Esophagus muscularis mucosa (tissue), 4 donors: Measurements from ENCODE around the gene GALNT1. TPM values are rescaled to one million over a fixed set of nuclear protein-coding genes. Genes with fewer than 3 reads are reported as not detected.

Source experiments
- DNase-seq: peaks from one replicate; pipeline ENCODE4 v3.0.0-alpha.2; 2017; ENCODE audit errors: extremely low spot score
- H3K27ac ChIP-seq, 4 donors: fragments of 200-600 bp; sonication (generic); replicated peaks in 1 of 4; 1 replicate in 3 of 4; 2 replicates in 1 of 4; pipeline ENCODE4 v1.5.1; 2016 to 2019; ENCODE audit warnings: mild to moderate bottlenecking in 1 of 4
- H3K27me3 ChIP-seq, 4 donors: fragments of 200-600 bp; sonication (generic); one replicate each; pipeline versions ENCODE4 v1.5.1 to v1.6.0; 2016 to 2019
- H3K36me3 ChIP-seq, 4 donors: fragments of 200-600 bp; sonication (generic); one replicate each; pipeline ENCODE4 v1.5.1; 2016 to 2019
- H3K4me1 ChIP-seq, 4 donors: fragments of 200-600 bp; sonication (generic); one replicate each; pipeline ENCODE4 v1.5.1; 2016 to 2019
- H3K4me3 ChIP-seq, 4 donors: fragments of 200-600 bp; sonication (generic); 1 replicate in 2 of 4; 2 replicates in 2 of 4; pipeline ENCODE4 v1.5.1; 2016 to 2019; ENCODE audit warnings: mild to moderate bottlenecking in 4 of 4, moderate library complexity in 1 of 4
- H3K9me3 ChIP-seq, 4 donors: fragments of 200-600 bp; sonication (generic); 1 replicate in 3 of 4; 2 replicates in 1 of 4; pipeline ENCODE4 v1.5.1; 2016 to 2019
- EP300 ChIP-seq: sonication (generic); formaldehyde crosslinking; IDR thresholded peaks from one replicate; pipeline ENCODE4 v1.6.1; 2017; ENCODE audit warnings: antibody characterized with exemption
- POLR2A ChIP-seq: fragments of 450-650 bp; IDR thresholded peaks from one replicate; pipeline ENCODE4 v1.6.1; 2017; ENCODE audit warnings: antibody characterized with exemption, moderate library complexity, mild to moderate bottlenecking, low read depth
- POLR2AphosphoS5 ChIP-seq, 2 donors: sonication (generic); formaldehyde crosslinking; IDR thresholded peaks; one replicate each; pipeline ENCODE4 v1.6.1; 2017; ENCODE audit warnings: antibody characterized with exemption in 2 of 2
- WGBS: methylation state at CpG from one replicate; pipeline ENCODE4 v1.1.5; 2018; 5-methylcytosine and 5-hydroxymethylcytosine counted together
- intact Hi-C: fragments of 100-400 bp; cut with DNase I; formaldehyde crosslinking; loops from one replicate; pipeline ENCODE4 v1.15.1; 2023
- total RNA-seq, 4 donors: library from RNA; depleted of rRNA; stranded (reverse); fragments of >200 nt; gene quantifications; one replicate each; pipeline versions ENCODE4 v1.1.0 to v1.2.1, GENCODE V29; 2016
- TF ChIP-seq, protein P1 (sequence below), 3 experiments: fragments of 200-600 bp in 2 of 3; fragments of 450-650 bp in 1 of 3; sonication (generic) in 2 of 3; IDR thresholded peaks; one replicate each; pipeline ENCODE4 v1.5.1; 2017 to 2019; ENCODE audit warnings: antibody characterized with exemption in 3 of 3, mild to moderate bottlenecking in 2 of 3, moderate library complexity in 1 of 3

Gene GALNT1
- total RNA-seq, 4 donors from 2014 or later: 26.4 to 34.5 (median 31.6) TPM

DNA sequence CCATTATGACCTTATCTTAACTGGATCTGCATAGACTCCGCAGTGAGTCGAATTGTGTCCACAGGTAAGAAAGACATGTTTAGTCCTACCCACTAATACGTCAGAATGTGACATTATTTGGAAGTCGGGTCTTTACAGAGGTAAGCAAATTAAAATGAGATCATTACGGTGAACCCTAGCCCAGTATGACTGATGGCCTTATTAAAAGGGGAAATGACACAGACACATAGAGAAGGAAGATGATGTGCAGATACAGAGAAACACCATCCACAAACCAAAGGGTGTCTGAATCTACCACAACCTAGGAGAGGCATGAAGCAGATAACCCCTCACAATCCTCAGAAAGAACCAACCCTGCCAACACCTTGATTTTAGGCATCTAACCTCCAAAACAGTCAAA, 135.6 kb downstream of the GALNT1 start:
- no peaks in the 10 kb centered on the region for H3K27me3 ChIP-seq
- no peak for TF ChIP-seq EP300
- TF ChIP-seq POLR2AphosphoS5 (IDR thresholded peaks at IDR 0.05): no peak
- TF ChIP-seq, protein P1, sequence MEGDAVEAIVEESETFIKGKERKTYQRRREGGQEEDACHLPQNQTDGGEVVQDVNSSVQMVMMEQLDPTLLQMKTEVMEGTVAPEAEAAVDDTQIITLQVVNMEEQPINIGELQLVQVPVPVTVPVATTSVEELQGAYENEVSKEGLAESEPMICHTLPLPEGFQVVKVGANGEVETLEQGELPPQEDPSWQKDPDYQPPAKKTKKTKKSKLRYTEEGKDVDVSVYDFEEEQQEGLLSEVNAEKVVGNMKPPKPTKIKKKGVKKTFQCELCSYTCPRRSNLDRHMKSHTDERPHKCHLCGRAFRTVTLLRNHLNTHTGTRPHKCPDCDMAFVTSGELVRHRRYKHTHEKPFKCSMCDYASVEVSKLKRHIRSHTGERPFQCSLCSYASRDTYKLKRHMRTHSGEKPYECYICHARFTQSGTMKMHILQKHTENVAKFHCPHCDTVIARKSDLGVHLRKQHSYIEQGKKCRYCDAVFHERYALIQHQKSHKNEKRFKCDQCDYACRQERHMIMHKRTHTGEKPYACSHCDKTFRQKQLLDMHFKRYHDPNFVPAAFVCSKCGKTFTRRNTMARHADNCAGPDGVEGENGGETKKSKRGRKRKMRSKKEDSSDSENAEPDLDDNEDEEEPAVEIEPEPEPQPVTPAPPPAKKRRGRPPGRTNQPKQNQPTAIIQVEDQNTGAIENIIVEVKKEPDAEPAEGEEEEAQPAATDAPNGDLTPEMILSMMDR (IDR thresholded peaks at IDR 0.05): no peak
- no peak for TF ChIP-seq POLR2A
- H3K36me3 ChIP-seq: peaks cover 0 to 3% (median 0%) of the 10 kb centered on the region in 4 donors
- no peak overlapping the region for H3K4me3 ChIP-seq
- DNase-seq: no peak
- intact Hi-C loops: no loop called here
- H3K27ac ChIP-seq: no peak overlapping the region
- H3K4me1 ChIP-seq: no peaks in the 10 kb centered on the region
- peaks cover 0 to 15% (median 7%) of the 10 kb centered on the region in 4 donors for H3K9me3 ChIP-seq
- 92% methylated on average over 5 of the region's 5 CpGs for WGBS

DNA sequence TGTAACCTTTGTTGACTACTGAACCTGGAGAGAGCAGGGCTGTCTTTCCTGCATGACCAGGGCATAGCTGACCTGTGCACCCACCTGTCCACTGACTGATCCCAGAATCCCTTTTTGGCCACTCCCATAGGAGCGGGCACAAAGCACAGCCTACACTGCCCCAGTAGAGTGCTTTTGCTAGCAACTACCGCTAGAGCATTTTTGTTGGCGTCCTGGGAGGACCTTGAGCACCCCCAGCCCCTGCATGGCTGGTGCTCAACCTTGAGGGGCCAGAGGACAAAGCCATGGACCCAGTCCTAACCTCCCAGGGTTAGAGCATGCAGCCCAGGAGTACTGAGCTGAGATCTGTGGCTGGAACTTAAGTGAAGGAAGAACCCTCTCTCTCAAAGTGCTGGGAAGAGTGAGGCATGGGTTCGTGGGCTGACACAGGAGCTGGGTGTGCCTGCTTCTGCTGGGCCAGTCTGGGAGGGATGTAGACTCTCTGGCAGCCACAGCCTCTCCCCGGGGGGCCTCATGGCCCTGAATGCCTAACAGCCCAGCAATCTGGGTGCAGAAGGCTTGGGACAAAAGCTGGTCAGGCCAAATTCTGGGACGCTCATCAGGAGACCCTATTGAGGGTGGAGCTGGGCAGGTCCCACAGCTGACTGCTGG, 140.0 kb downstream of the GALNT1 start:
- Histone ChIP-seq H3K36me3 (no peaks in the 10 kb centered on the region), H3K4me3 (no peak overlapping the region), H3K9me3 (peaks cover 0 to 19% (median 7%) of the 10 kb centered on the region in 4 donors), H3K4me1 (no peaks in the 10 kb centered on the region), H3K27ac (no peak overlapping the region), H3K27me3 (no peaks in the 10 kb centered on the region)
- WGBS: 86% methylated on average over 4 of the region's 6 CpGs
- intact Hi-C loops: no loop called here
- TF ChIP-seq POLR2A: no peak
- TF ChIP-seq EP300: no peak
- TF ChIP-seq POLR2AphosphoS5 (IDR thresholded peaks at IDR 0.05): no peak
- TF ChIP-seq, protein P1 (IDR thresholded peaks at IDR 0.05): no peak
- DNase-seq: no peak

DNA sequence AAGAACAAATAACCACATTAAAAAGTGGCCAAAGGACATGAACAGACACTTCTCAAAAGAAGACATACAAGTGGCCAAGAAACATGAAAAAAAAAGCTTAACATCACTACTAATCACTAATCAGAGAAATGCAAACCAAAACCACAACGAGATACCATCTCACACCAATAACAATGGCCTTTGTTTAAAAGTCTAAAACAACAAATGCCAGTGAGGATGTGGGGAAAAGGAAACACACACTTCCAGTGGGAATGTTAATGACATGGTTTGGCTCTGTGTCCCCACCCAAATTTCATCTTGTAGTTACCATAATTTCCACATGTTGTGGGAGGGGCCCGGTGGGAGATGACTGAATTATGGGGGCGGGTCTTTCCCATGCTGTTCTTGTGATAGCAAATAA, 147.1 kb downstream of the GALNT1 start:
- no peak overlapping the region for H3K27ac ChIP-seq
- TF ChIP-seq POLR2AphosphoS5 (IDR thresholded peaks at IDR 0.05): no peak
- no peak for TF ChIP-seq EP300
- no peak for TF ChIP-seq POLR2A
- TF ChIP-seq, protein P1 (IDR thresholded peaks at IDR 0.05): no peak
- H3K27me3 ChIP-seq: no peaks in the 10 kb centered on the region
- H3K4me1 ChIP-seq: peaks cover 0 to 8% (median 0%) of the 10 kb centered on the region in 4 donors
- 75% methylated on average over 3 of the region's 3 CpGs for WGBS
- H3K9me3 ChIP-seq: peaks cover 0 to 3% (median 0%) of the 10 kb centered on the region in 4 donors
- no peaks in the 10 kb centered on the region for H3K36me3 ChIP-seq
- no peak for DNase-seq
- intact Hi-C loops: no loop called here
- H3K4me3 ChIP-seq: no peak overlapping the region

DNA sequence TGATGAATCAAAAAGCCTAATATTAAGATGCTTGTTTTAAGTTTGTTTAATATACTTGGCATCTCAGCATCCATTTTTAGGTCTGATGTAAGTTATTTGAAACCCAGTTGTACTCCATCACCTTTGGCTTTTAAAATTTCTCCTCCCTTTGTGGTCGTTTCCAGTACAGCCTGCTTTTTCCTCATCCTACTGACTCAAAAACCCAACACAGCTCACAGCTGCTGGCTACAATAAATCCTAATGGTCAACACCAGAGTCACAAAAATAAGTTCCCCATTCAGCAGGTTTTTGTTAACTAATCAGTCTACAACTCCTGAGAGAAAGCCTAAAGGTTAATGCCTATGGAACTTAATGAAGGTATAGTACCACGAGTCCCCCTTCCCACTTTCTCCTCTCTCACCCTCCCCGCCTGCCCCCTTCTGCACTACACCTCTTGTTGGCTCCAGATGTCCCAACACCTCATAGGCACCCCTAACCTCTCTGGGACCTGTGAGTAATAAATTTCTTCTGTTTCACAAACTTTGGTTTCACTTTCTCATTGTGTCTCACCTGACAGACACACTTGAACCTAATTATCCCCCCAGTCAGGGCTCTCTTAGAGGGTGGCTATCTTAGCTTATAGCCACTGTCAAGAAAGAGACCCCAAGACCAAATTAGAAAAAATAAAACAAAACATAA, 148.6 kb downstream of the GALNT1 start:
- intact Hi-C loops: no loop called here
- Histone ChIP-seq H3K4me1 (peaks cover 0 to 8% (median 0%) of the 10 kb centered on the region in 4 donors), H3K27ac (no peak overlapping the region), H3K4me3 (no peak overlapping the region), H3K9me3 (peaks cover 0 to 3% (median 0%) of the 10 kb centered on the region in 4 donors), H3K36me3 (no peaks in the 10 kb centered on the region), H3K27me3 (no peaks in the 10 kb centered on the region)
- no peak for DNase-seq
- 64% methylated on average over 3 of the region's 3 CpGs for WGBS
- TF ChIP-seq EP300 (no peak), POLR2A (no peak), POLR2AphosphoS5 (IDR thresholded peaks at IDR 0.05) (no peak)
- TF ChIP-seq, protein P1 (IDR thresholded peaks at IDR 0.05): no peak
